ENCODE results near the gene CCDC183.

The CCDC183 gene

DNA sequence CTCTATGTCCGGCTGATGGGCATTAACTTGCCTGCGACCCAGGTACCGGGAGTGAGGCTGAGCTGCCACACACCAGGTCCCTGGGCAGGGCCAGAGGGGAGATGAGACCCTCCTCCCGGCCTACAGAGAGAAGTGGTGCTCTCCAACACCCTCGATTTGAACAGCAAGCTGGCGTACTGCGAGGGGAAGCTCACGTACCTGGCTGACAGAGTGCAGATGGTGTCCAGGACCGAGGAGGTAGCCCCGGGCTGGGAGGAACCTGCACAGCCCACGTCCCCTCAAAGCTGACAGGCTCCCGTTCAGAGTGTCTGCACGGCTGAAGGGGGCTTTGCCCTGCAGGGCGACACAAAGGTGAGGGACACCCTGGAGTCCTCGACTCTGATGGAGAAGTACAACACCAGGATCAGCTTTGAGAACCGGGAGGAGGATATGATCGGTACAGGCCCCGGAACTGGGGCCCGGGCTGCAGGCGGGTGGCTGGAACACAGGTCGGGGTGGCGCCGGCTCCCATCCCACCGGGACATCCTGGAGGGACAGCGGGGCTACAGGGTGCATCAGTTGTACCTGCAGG, 10.6 kb downstream of the CCDC183 start:
- Histone ChIP-seq H3K36me3 (peaks cover 60% of the 10 kb centered on the region), H3K4me3 (peak overlapping the region; percentile 100), H3K27ac (peak overlapping the region; percentile 98), H3K4me2 (peak overlapping the region; percentile 97), H3K27me3 (no peaks in the 10 kb centered on the region), H3K9me3 (no peaks in the 10 kb centered on the region), H3K9ac (peak overlapping the region; percentile 99), H4K20me1 (peaks cover 38% of the 10 kb centered on the region), H3K4me1 (peaks cover 60% of the 10 kb centered on the region)
- TF ChIP-seq Cebpa-rat (IDR thresholded peaks at IDR 0.05): no peak

DNA sequence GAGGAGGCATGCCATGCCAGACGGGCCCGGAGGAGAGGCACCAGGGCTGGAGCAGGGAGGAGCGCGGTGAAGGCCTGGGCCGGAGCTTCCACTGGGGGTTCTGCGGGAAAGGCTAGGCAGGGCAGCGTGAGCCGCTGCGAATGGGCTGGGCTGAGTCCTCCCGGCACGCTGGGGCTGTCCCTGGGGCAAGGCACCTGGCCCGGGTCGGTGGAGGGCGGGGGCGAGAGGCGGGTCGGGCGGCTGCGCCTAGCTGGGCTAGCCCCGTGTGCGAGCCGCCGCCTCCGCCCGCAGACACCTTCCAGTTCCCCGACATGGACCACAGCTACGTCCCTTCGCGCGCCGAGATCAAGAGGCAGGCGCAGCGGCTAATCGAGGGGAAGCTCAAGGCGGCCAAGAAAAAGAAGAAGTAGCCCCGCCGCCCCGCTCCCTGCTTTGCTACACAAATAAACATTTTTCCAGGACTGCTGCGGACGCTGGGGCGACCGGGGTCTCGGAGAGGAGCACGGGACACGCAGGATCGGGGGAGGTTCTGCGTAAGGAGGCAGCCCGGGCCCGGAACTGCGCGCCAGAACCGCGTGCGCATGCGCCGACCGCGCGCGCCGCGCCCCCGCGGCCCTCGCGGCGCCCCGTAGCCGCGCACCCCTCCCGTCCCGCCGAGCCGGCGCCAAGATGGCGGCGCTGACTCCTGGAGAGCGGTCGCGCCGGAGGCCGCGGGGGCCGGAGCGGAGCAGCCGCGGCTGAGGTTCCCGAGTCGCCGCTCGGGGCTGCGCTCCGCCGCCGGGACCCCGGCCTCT, 11.3 kb downstream of the CCDC183 start, which contains the start of gene RABL6:
RABL6 (plus strand) TSS at position 668 of the 794 bp plus-strand sequence. CDS start 249 bp downstream, outside the sequence.
- Histone ChIP-seq H3K27me3 (no peaks in the 10 kb centered on the region), H3K9ac (peak within 1 kb of the TSS; percentile 99), H3K27ac (peak within 1 kb of the TSS; percentile 98), H3K4me3 (peak within 1 kb of the TSS; percentile 100), H3K4me2 (peak within 1 kb of the TSS; percentile 97), H3K9me3 (no peaks in the 10 kb centered on the region), H3K4me1 (peaks cover 53% of the 10 kb centered on the region), H4K20me1 (peaks cover 45% of the 10 kb centered on the region), H3K36me3 (peaks cover 68% of the 10 kb centered on the region)
- no peak for TF ChIP-seq Cebpa-rat (IDR thresholded peaks at IDR 0.05)

DNA sequence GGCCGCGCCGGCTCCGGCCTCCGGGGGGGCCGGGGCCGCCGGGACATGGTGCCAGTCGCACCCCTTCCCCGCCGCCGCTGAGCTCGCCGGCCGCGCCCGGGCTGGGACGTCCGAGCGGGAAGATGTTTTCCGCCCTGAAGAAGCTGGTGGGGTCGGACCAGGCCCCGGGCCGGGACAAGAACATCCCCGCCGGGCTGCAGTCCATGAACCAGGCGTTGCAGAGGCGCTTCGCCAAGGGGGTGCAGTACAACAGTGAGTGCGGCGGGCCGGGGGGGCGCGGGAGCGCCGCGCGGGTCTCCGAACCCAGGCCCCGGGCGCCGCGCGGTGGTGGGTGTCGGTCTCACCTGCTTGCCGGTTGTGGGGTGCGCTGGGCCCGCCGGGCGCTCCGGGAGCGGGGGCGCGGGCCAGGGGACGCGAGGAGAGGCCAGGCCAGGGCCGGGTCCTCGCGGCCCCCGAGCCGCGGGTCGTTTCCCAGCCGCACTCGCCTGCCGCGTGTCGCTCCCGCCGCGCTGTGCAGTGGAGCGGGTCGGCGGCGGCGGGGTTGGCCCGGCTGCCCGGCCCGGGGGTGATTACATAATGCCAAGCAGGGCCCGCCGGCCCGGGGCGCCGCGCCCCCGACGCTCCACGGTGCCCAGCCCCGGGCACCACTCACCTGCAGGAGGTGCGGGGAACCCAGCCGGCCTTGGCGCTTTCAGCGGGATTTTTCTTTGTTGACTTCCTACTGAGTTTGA, 12.1 kb downstream of the CCDC183 start:
- Histone ChIP-seq H3K4me3 (peak overlapping the region; percentile 100), H3K27me3 (no peaks in the 10 kb centered on the region), H3K4me2 (peak overlapping the region; percentile 79), H3K36me3 (peaks cover 74% of the 10 kb centered on the region), H3K9me3 (no peaks in the 10 kb centered on the region), H3K9ac (peak overlapping the region; percentile 99), H3K27ac (peak overlapping the region; percentile 98), H3K4me1 (peaks cover 53% of the 10 kb centered on the region), H4K20me1 (peaks cover 53% of the 10 kb centered on the region)
- no peak for TF ChIP-seq Cebpa-rat (IDR thresholded peaks at IDR 0.05)

DNA sequence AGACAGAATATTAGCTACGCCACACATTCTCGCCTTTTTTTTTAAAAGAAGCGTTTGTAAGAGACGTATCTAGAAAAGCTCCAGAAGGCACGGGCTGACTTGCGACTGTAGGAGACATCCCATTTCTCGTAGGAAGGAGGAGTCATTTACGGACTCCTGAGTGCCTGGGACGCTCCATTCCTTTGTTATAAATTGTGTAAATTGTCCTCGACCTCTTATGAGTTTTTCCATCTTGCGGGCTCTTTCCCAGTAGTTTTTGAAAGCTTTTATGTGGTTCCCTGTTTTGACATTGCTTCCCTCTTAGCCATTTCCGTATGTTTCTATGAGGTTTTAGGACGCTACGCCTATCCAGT, 12.6 kb downstream of the CCDC183 start:
- Histone ChIP-seq H3K9ac (peak overlapping the region; percentile 99), H3K27ac (peak overlapping the region; percentile 98), H4K20me1 (peaks cover 58% of the 10 kb centered on the region), H3K27me3 (no peaks in the 10 kb centered on the region), H3K4me1 (peaks cover 53% of the 10 kb centered on the region), H3K4me3 (peak overlapping the region; percentile 100), H3K9me3 (no peaks in the 10 kb centered on the region), H3K36me3 (peaks cover 74% of the 10 kb centered on the region), H3K4me2 (peak overlapping the region; percentile 79)
- no peak for TF ChIP-seq Cebpa-rat (IDR thresholded peaks at IDR 0.05)

DNA sequence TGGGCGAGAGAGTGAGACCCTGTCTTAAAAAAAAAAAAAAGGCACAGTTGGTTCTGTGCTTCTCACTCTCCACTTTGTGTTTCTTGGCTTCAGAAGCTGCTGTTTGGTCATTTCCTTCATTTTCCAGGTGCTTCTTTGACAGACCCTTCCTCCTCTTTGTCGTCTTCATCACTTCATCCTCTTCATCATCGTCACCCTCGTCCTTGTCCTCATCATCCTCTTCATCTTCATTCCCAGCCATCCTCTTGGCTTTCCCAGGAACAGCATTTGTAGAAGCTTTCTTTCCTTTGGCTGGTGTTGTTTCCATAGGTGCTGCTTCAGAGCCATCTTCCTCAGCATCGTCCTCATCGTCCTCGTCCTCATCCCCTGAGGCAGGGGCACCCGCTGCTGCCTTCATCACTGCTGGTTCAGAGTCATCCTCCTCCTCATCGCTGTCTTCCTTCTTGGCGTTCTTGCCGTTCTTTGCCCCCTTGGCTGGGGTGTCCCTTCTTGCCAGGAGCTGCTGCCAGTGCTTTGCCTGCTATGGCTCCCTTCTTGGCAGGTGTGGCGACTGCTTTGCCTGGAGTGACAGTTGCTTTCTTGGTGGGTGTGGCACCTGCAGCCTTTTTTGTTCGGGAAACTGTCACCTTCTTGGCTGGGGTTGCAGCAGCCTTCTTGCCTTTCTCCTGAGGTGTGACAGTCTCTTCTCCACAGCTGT, 18.7 kb downstream of the CCDC183 start:
- Histone ChIP-seq H3K27ac (no peak overlapping the region), H4K20me1 (peaks cover 99% of the 10 kb centered on the region), H3K27me3 (no peaks in the 10 kb centered on the region), H3K9me3 (no peaks in the 10 kb centered on the region), H3K4me1 (peaks cover 19% of the 10 kb centered on the region), H3K4me3 (no peak overlapping the region), H3K4me2 (no peak overlapping the region), H3K36me3 (peaks cover 93% of the 10 kb centered on the region), H3K9ac (no peak overlapping the region)
- no peak for TF ChIP-seq Cebpa-rat (IDR thresholded peaks at IDR 0.05)

GRCh38 chr9:136815422-136815782, 19.3 kb downstream of the CCDC183 start:
- peaks cover 93% of the 10 kb centered on the region for H3K36me3 ChIP-seq
- no peak overlapping the region for H3K4me3 ChIP-seq
- H3K9ac ChIP-seq: no peak overlapping the region
- H3K9me3 ChIP-seq: no peaks in the 10 kb centered on the region
- peaks cover 13% of the 10 kb centered on the region for H3K4me1 ChIP-seq
- no peak for TF ChIP-seq Cebpa-rat (IDR thresholded peaks at IDR 0.05)
- H4K20me1 ChIP-seq: peaks cover 99% of the 10 kb centered on the region
- no peak overlapping the region for H3K27ac ChIP-seq
- no peak overlapping the region for H3K4me2 ChIP-seq
- H3K27me3 ChIP-seq: no peaks in the 10 kb centered on the region

DNA sequence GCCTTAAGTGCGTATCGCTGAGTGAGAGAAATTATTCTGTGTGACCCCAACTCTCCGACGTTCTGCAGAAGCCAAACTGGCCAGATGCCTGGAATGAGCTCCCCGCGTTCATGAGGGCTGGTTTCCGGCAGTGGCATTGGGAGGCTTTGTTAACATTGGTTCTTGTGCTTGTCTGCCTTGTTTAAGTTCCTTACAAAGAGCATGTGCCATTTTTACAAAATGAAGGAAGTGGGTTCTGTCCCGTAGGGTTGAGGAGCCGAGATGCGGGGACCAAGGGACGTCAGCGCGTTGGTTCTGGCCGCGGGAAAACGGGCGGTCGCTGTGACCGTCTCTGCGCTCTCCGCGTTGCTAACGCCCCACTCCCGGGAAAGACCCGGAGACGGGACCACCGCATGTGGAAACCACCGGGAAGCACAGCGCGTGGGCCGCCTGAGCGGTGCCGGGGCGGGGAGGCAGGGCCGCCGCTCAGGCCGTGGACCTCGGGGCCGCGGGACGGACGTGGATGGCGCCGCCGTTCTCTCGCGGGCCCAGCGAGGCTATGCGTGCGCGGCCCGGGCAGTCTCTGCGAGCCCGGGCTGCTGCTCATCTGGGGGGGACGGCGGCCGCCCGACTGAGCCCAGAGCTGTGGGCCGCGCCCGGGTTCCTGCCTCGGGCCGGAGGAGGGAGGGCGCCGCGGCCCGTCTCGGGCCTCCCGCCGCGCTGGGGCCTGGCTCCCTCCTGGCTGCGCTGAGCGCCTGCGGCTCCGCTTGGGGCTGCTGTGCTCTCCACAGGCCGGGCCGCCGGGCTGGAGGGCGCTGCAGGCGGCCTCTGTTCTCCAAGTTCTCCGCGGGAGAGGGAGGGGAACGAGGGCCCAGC, 25.1 kb downstream of the CCDC183 start:
- Histone ChIP-seq H3K4me2 (no peak overlapping the region), H3K4me1 (no peaks in the 10 kb centered on the region), H3K4me3 (no peak overlapping the region), H3K9me3 (no peaks in the 10 kb centered on the region), H3K27ac (no peak overlapping the region), H3K27me3 (no peaks in the 10 kb centered on the region), H3K36me3 (peaks cover 92% of the 10 kb centered on the region), H4K20me1 (peaks cover 96% of the 10 kb centered on the region), H3K9ac (no peak overlapping the region)
- no peak for TF ChIP-seq Cebpa-rat (IDR thresholded peaks at IDR 0.05)

DNA sequence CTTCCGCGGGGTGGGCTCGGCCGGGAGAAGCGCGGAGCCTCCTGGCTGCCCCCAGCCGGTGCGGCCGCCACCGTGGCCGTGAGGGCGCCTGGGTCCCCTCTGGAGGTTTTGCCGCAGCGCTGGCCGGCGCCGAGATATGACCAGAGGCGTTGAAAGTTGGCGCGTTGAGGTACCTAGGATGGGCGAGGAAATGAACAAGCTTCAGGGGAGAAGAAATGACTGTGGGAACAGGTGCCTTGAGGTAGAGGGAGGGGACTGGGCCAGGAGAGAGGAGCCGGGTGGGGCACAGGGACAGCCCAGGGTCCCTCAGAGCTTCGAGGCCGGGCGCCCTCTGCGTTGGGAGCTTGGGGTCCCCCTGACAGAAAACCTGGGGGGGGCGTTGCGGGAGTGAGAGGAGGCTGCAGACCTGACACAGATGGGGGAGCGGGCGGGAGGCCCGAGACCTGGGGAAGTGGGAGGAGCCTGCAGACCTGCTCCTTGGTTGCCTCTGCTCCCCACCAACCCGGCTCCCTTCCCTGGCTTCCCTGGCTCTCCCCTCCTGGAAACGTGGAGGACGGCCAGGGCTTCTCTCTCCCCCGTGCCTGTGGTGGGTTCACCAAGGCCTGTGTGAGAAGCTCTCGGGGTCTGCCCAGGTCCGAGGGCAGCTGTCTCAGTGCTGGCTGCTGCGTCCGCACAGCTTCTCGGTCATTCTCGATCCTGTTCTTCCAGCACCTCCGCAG, 25.8 kb downstream of the CCDC183 start:
- H4K20me1 ChIP-seq: peaks cover 96% of the 10 kb centered on the region
- no peak overlapping the region for H3K9ac ChIP-seq
- no peaks in the 10 kb centered on the region for H3K9me3 ChIP-seq
- no peak for TF ChIP-seq Cebpa-rat (IDR thresholded peaks at IDR 0.05)
- no peaks in the 10 kb centered on the region for H3K27me3 ChIP-seq
- H3K36me3 ChIP-seq: peaks cover 93% of the 10 kb centered on the region
- no peak overlapping the region for H3K27ac ChIP-seq
- H3K4me1 ChIP-seq: no peaks in the 10 kb centered on the region
- H3K4me3 ChIP-seq: no peak overlapping the region
- H3K4me2 ChIP-seq: no peak overlapping the region

Data from BLaER1 (cell line).